NOMO-1 treated with DMSO at 0.1 percent for 48 hours (cell line): ENCODE data around the gene HMOX2.
A peak's percentile ranks its signal among the peaks of the same experiment; 100 is the strongest.

Source experiments
- DNase-seq: peaks from one replicate; lab custom pipeline; 2025; ENCODE audit not compliant: unreplicated experiment; lab: John Stamatoyannopoulos, UW

HMOX2 gene

GRCh38 chr16:4463522-4464163, 12.6 kb upstream of the HMOX2 start:
- no peak for DNase-seq

GRCh38 chr16:4465977-4466779, 10.0 kb upstream of the HMOX2 start:
- no peak for DNase-seq

- DNase-seq = no peak
These were observed 8.3 kb upstream of the HMOX2 start for GRCh38 chr16:4467916-4468315.

- no peak for DNase-seq
These were observed 7.2 kb upstream of the HMOX2 start for GRCh38 chr16:4468972-4469371.

- DNase-seq = no peak
These were observed 4.3 kb upstream of the HMOX2 start for GRCh38 chr16:4471869-4472268.

GRCh38 chr16:4472880-4473279, 3.3 kb upstream of the HMOX2 start:
- no peak for DNase-seq

- peak; percentile 91 for DNase-seq
These were observed 1.8 kb upstream of the HMOX2 start, which contains the start of gene NMRAL1 for GRCh38 chr16:4474192-4474961. TSS of gene NMRAL1 (minus strand) at chr16:4474625. CDS start at chr16:4474132, 493 bp downstream.

- peak; percentile 40 for DNase-seq
These were observed 1.8 kb downstream of the HMOX2 start for GRCh38 chr16:4477966-4478365.

- no peak for DNase-seq
These were observed 5.3 kb downstream of the HMOX2 start for GRCh38 chr16:4481526-4481925.

GRCh38 chr16:4481963-4482362, 5.8 kb downstream of the HMOX2 start:
- DNase-seq = no peak

GRCh38 chr16:4486126-4486893, 10.1 kb downstream of the HMOX2 start:
- DNase-seq = no peak

- no peak for DNase-seq
These were observed 11.8 kb downstream of the HMOX2 start for GRCh38 chr16:4487955-4488498.

- no peak for DNase-seq
These were observed 12.3 kb downstream of the HMOX2 start for GRCh38 chr16:4488499-4488967.

- DNase-seq = no peak
These were observed 12.8 kb downstream of the HMOX2 start for GRCh38 chr16:4489030-4489429.

- no peak for DNase-seq
These were observed 15.7 kb downstream of the HMOX2 start for GRCh38 chr16:4491898-4492297.

- no peak for DNase-seq
These were observed 18.7 kb downstream of the HMOX2 start for GRCh38 chr16:4494746-4495490.

GRCh38 chr16:4495766-4496165, 19.6 kb downstream of the HMOX2 start:
- DNase-seq = no peak

GRCh38 chr16:4496305-4496704, 20.1 kb downstream of the HMOX2 start:
- DNase-seq = no peak

GRCh38 chr16:4498546-4499195, 22.5 kb downstream of the HMOX2 start:
- no peak for DNase-seq
